Neural cell (in vitro differentiated cells): ENCODE measurements around the gene CD6. TPM values are rescaled to one million over a fixed set of nuclear protein-coding genes. Genes with fewer than 3 reads are reported as not detected.

Experiments used
- H2AFZ ChIP-seq: fragments of 200-600, 300-800 bp; sonication (generic), shearing (Covaris generic); 2 replicates; pipeline ENCODE4 v1.6.0; 2014; ENCODE audit warnings: low read depth, mild to moderate bottlenecking, antibody characterized with exemption, low read length, moderate library complexity
- H3F3A ChIP-seq: fragments of 200-600 bp; shearing (Covaris generic); 2 replicates; pipeline ENCODE4 v1.6.1; 2016; ENCODE audit warnings: mild to moderate bottlenecking, moderate library complexity, mixed read lengths, antibody characterized with exemption, low read length; ENCODE audit not compliant: insufficient read depth, poor library complexity, severe bottlenecking
- H3K27ac ChIP-seq: fragments of 200-600, 300-800 bp; sonication (generic), shearing (Covaris generic); 2 replicates; pipeline ENCODE4 v1.5.1; 2014; ENCODE audit warnings: mild to moderate bottlenecking, low read length, moderate library complexity
- H3K27me3 ChIP-seq: fragments of 300-800, 200-600 bp; sonication (generic), shearing (Covaris generic); 2 replicates; pipeline ENCODE4 v1.6.0; 2014; ENCODE audit warnings: mild to moderate bottlenecking, low read depth, low read length, moderate library complexity; ENCODE audit not compliant: insufficient read depth
- H3K36me3 ChIP-seq: fragments of 300-800, 200-600 bp; sonication (generic), shearing (Covaris generic); 2 replicates; pipeline ENCODE4 v1.5.1; 2014; ENCODE audit warnings: mild to moderate bottlenecking, antibody characterized with exemption, low read length, moderate library complexity; ENCODE audit not compliant: insufficient read depth
- H3K4me2 ChIP-seq: fragments of 300-800, 200-600 bp; sonication (generic), shearing (Covaris generic); 2 replicates; pipeline ENCODE4 v1.6.0; 2014; ENCODE audit warnings: mild to moderate bottlenecking, low read length
- H3K4me3 ChIP-seq: fragments of 300-800, 200-600 bp; sonication (generic), shearing (Covaris generic); 2 replicates; pipeline ENCODE4 v1.5.1; 2014; ENCODE audit warnings: mild to moderate bottlenecking, low read length, moderate library complexity
- H3K79me2 ChIP-seq: fragments of 200-600 bp; shearing (Covaris generic); replicated peaks from 2 replicates; pipeline ENCODE4 v1.6.0; 2014; ENCODE audit warnings: mild to moderate bottlenecking, low read length, moderate library complexity; ENCODE audit not compliant: insufficient read depth
- H3K9ac ChIP-seq: fragments of 300-800, 200-600 bp; sonication (generic), shearing (Covaris generic); 2 replicates; pipeline ENCODE4 v1.6.1; 2016; ENCODE audit warnings: mild to moderate bottlenecking, low read length, mixed read lengths
- H3K9me2 ChIP-seq: fragments of 200-600 bp; shearing (Covaris generic); 2 replicates; pipeline ENCODE4 v1.6.1; 2016; ENCODE audit warnings: mild to moderate bottlenecking, low read length, mixed read lengths; ENCODE audit not compliant: insufficient read depth
- H3K9me3 ChIP-seq: fragments of 200-600, 300-800 bp; sonication (generic), shearing (Covaris generic); 2 replicates; pipeline ENCODE4 v1.6.1; 2016; ENCODE audit warnings: mild to moderate bottlenecking, mixed run types, low read length, moderate library complexity, mixed read lengths
- H4K20me1 ChIP-seq: fragments of 200-600 bp; shearing (Covaris generic); 2 replicates; pipeline ENCODE4 v1.6.1; 2016; ENCODE audit warnings: mild to moderate bottlenecking, mixed run types; ENCODE audit not compliant: insufficient read depth
- CTCF ChIP-seq: fragments of 450-650 bp; IDR thresholded peaks from 2 replicates; pipeline ENCODE4 v1.5.1; 2014; ENCODE audit warnings: antibody characterized with exemption, mild to moderate bottlenecking, moderate library complexity; ENCODE audit not compliant: poor library complexity, severe bottlenecking
- EP300 ChIP-seq: fragments of 450-650 bp; conservative IDR thresholded peaks from 2 replicates; pipeline ENCODE4 v1.6.1; 2014; ENCODE audit warnings: antibody characterized with exemption, mild to moderate bottlenecking, moderate library complexity; ENCODE audit not compliant: poor library complexity, severe bottlenecking
- EZH2 ChIP-seq: fragments of 200-600, 300-800 bp; shearing (Covaris generic), sonication (generic); IDR thresholded peaks from 2 replicates; pipeline ENCODE4 v1.6.1; 2014; ENCODE audit warnings: antibody characterized with exemption, low read length, borderline replicate concordance, mild to moderate bottlenecking; ENCODE audit not compliant: insufficient read depth, poor library complexity, severe bottlenecking
- MXI1 ChIP-seq: fragments of 450-650 bp; conservative IDR thresholded peaks from 2 replicates; pipeline ENCODE4 v1.6.1; 2014; ENCODE audit warnings: antibody characterized with exemption, mild to moderate bottlenecking; ENCODE audit not compliant: poor library complexity, severe bottlenecking
- POLR2AphosphoS5 ChIP-seq: IDR thresholded peaks from 2 replicates; pipeline ENCODE4 v1.6.1; 2012
- RAD21 ChIP-seq: fragments of 450-650 bp; conservative IDR thresholded peaks from 2 replicates; pipeline ENCODE4 v1.6.1; 2014; ENCODE audit warnings: antibody characterized with exemption, mild to moderate bottlenecking, moderate library complexity
- REST ChIP-seq: IDR thresholded peaks from 2 replicates; pipeline ENCODE4 v1.6.1; 2012; ENCODE audit warnings: borderline replicate concordance
- SMC3 ChIP-seq: fragments of 450-650 bp; conservative IDR thresholded peaks from 2 replicates; pipeline ENCODE4 v1.6.1; 2014; ENCODE audit warnings: antibody characterized with exemption, mild to moderate bottlenecking, moderate library complexity; ENCODE audit not compliant: poor library complexity
- TAF1 ChIP-seq: IDR thresholded peaks from 2 replicates; pipeline ENCODE4 v1.6.1; 2012; ENCODE audit warnings: low read depth
- polyA plus RNA-seq: library from polyadenylated mRNA; depleted of rRNA; stranded (reverse); fragments of >200 nt; gene quantifications from 2 replicates; pipeline ENCODE4 v1.2.3, GENCODE V29; 2014

The CD6 gene
- polyA plus RNA-seq, 1 donor from 2014 or later = not detected

GRCh38 chr11:60996381-60997138 is 25.1 kb downstream of the CD6 start:
- no peaks in the 10 kb centered on the region for H3K36me3 ChIP-seq
- H3K9me3 ChIP-seq = no peaks in the 10 kb centered on the region
- no peaks in the 10 kb centered on the region for H3K27me3 ChIP-seq
- no peaks in the 10 kb centered on the region for H4K20me1 ChIP-seq
- no peak overlapping the region for H3K4me3 ChIP-seq
- no peak overlapping the region for H3K27ac ChIP-seq
- H3K9me2 ChIP-seq = no peaks in the 10 kb centered on the region
- H3K79me2 ChIP-seq = no peaks in the 10 kb centered on the region
- no peaks in the 10 kb centered on the region for H3F3A ChIP-seq
- H2AFZ ChIP-seq = no peak overlapping the region
- H3K9ac ChIP-seq = no peak overlapping the region
- no peak overlapping the region for H3K4me2 ChIP-seq
- TF ChIP-seq TAF1 (no peak), RAD21 (no peak), SMC3 (no peak)

- Histone ChIP-seq H3K9me3 (no peaks in the 10 kb centered on the region), H3K36me3 (no peaks in the 10 kb centered on the region), H3K4me3 (no peak overlapping the region), H4K20me1 (no peaks in the 10 kb centered on the region), H3K27ac (no peak overlapping the region), H2AFZ (no peak overlapping the region), H3K4me2 (no peak overlapping the region), H3K27me3 (no peaks in the 10 kb centered on the region), H3F3A (no peaks in the 10 kb centered on the region), H3K79me2 (no peaks in the 10 kb centered on the region), H3K9ac (no peak overlapping the region), H3K9me2 (no peaks in the 10 kb centered on the region)
- TF ChIP-seq CTCF (no peak), SMC3 (no peak), TAF1 (no peak), REST (no peak), EP300 (no peak), EZH2 (no peak), POLR2AphosphoS5 (no peak), RAD21 (no peak), MXI1 (no peak)
These were observed 28.9 kb downstream of the CD6 start for GRCh38 chr11:61000426-61000825.
